C4-2B (cell line): ENCODE results near the gene ATP9A.

ENCODE experiments used
- ZFX ChIP-seq: fragments of 450-650 bp; IDR thresholded peaks from 2 replicates; pipeline ENCODE4 v1.6.1; 2017
- TF ChIP-seq, protein P1 (sequence below): fragments of 450-650 bp; conservative IDR thresholded peaks from 2 replicates; pipeline ENCODE4 v1.5.1; 2017; ENCODE audit warnings: mild to moderate bottlenecking

DNA sequence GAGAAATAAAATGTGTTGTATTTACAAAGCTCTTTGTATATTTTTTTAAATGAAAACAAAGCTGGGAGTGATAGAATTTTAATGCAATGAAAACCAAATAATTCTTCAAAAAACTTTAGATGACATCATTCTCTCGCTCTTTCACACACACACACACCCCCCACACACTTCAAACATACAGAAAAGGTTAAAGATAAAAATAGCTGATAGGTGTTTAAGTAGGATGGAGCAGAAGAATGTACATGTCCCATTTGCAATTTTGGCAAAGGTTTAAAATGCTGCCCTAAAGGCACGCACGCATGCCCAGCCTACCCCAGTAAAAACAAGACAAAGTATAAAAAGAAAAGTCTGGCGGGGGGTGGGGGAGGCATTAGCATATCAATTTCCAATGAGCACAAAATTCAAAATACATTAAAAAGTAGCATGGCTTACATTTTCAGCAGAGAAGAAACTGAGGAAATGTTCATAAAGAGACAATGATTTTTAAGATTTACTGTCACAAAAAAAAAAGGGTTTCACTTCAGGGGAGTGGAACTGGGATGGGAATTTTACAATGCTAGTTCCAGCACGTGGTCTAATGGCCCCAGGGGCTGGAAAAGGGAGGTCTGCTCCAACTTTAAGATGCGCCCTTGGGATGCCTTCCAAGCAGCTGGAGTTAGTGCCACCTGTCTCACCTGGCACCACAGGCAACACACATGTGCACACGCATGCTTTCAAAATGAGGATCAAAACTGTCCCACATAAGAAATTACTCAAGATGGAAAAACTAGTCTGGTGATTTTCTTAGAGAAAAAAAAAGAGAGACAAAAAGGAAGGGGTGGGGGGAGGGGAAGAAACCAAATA lies 170.6 kb downstream of the ATP9A start:
- TF ChIP-seq, protein P1, sequence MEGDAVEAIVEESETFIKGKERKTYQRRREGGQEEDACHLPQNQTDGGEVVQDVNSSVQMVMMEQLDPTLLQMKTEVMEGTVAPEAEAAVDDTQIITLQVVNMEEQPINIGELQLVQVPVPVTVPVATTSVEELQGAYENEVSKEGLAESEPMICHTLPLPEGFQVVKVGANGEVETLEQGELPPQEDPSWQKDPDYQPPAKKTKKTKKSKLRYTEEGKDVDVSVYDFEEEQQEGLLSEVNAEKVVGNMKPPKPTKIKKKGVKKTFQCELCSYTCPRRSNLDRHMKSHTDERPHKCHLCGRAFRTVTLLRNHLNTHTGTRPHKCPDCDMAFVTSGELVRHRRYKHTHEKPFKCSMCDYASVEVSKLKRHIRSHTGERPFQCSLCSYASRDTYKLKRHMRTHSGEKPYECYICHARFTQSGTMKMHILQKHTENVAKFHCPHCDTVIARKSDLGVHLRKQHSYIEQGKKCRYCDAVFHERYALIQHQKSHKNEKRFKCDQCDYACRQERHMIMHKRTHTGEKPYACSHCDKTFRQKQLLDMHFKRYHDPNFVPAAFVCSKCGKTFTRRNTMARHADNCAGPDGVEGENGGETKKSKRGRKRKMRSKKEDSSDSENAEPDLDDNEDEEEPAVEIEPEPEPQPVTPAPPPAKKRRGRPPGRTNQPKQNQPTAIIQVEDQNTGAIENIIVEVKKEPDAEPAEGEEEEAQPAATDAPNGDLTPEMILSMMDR, result no peak
- TF ChIP-seq ZFX, result no peak
